Lung microvascular endothelial cell (primary cell): ENCODE measurements around the gene TSPAN4. TPM values are rescaled to one million over a fixed set of nuclear protein-coding genes. Genes with fewer than 3 reads are reported as not detected.

Source experiments
- DNase-seq, 2 donors: peaks; one replicate each; pipeline versions ENCODE4 v3.0.0 to v3.0.0-alpha.2; 2010; ENCODE audit warnings: low read depth in 2 of 2
- total RNA-seq: library from RNA; depleted of rRNA; stranded (reverse); fragments of >200 nt; gene quantifications from 2 replicates; pipeline ENCODE4 v1.2.1, GENCODE V29; 2014

TSPAN4 gene
- total RNA-seq, 1 donor from 2014 or later: 182 TPM

DNA sequence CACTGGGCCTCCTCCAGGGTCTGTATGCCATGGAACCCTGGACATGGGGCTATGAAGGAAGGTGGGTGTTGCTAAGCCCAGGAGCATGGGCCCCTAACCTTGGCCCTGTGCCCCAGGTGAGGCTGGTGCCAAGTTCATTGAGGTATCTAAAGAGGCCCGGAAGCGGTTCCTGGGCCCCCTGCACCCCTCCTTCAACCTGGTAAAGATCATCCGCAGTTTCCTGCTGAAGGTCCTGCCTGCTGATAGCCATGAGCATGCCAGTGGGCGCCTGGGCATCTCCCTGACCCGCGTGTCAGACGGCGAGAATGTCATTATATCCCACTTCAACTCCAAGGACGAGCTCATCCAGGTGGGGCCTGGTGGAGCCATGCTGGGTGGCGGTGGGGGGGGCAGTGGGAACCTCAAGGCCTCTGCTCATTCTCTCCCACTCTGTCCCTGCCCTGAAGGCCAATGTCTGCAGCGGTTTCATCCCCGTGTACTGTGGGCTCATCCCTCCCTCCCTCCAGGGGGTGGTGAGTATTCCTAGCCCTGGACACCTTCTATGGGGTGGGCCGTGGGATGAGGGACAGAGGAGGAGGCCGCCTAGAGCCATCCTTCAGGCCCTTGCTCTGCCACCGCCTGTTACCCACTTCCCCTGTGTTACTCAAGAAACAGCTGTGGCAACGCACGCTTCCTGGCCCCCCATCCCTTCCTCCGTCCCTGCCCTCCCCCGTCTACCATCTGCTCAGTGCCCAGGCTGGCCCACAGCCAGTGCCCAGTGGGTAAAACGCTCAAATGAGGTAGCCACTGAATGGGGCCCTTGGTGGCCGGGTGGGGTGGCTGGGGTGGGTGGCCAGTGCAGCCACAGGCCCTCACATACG, 20.9 kb upstream of the TSPAN4 start:
- DNase-seq: no peak

DNA sequence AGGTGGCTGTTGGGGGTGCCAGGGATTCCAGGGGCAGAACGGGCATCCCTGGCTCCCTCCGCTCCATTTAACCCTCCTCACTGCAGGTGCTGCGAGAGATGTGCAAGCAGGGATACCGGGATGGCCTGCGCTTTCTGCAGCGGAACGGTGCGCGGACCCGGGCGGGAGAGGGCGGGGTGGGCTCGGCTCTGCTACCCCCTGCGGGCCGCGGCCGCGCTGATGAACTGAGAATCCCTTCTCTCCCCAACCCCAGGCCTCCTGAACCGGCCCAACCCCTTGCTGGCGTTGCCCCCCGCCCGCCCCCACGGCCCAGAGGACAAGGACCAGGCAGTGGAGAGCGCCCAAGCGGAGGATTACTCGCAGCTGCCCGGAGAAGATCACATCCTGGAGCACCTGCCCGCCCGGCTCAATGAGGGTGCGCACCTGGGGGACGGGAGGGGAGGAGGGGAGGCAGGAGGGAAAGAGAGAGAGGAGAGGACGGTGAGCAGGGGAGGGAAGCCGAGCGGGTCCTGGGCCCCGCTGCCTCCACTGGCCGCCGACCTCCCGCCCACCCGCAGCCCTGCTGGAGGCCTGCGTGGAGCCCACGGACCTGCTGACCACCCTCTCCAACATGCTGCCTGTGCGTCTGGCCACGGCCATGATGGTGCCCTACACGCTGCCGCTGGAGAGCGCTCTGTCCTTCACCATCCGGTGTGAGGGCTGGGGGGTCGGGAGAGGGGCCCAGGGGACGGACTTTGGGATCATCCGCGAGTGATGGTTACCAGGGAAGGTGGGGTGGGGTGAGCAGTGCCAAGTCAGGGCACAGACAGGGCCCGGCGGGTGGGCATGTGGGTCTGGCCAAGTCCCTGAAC, 19.0 kb upstream of the TSPAN4 start:
- no peak for DNase-seq

DNA sequence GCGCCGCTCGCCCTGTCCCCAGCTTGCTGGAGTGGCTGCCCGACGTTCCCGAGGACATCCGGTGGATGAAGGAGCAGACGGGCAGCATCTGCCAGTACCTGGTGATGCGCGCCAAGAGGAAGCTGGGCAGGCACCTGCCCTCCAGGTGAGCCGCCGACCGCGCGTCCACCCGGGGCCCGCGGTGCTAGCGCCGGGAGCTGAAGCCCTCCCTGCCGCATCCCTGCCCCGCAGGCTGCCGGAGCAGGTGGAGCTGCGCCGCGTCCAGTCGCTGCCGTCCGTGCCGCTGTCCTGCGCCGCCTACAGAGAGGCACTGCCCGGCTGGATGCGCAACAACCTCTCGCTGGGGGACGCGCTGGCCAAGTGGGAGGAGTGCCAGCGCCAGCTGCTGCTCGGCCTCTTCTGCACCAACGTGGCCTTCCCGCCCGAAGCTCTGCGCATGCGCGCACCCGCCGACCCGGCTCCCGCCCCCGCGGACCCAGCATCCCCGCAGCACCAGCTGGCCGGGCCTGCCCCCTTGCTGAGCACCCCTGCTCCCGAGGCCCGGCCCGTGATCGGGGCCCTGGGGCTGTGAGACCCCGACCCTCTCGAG, 18.3 kb upstream of the TSPAN4 start:
- DNase-seq: no peak

DNA sequence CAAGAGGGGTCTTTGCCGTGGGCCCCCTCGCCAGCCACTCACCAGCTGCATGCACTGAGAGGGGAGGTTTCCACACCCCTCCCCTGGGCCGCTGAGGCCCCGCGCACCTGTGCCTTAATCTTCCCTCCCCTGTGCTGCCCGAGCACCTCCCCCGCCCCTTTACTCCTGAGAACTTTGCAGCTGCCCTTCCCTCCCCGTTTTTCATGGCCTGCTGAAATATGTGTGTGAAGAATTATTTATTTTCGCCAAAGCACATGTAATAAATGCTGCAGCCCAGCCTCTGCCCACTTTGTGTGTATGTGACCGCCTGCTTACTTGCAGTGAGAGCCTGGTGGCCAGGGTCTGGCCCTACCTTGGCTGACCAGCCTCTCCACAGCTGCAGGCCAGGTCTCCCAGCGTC, 17.7 kb upstream of the TSPAN4 start:
- DNase-seq: no peak

DNA sequence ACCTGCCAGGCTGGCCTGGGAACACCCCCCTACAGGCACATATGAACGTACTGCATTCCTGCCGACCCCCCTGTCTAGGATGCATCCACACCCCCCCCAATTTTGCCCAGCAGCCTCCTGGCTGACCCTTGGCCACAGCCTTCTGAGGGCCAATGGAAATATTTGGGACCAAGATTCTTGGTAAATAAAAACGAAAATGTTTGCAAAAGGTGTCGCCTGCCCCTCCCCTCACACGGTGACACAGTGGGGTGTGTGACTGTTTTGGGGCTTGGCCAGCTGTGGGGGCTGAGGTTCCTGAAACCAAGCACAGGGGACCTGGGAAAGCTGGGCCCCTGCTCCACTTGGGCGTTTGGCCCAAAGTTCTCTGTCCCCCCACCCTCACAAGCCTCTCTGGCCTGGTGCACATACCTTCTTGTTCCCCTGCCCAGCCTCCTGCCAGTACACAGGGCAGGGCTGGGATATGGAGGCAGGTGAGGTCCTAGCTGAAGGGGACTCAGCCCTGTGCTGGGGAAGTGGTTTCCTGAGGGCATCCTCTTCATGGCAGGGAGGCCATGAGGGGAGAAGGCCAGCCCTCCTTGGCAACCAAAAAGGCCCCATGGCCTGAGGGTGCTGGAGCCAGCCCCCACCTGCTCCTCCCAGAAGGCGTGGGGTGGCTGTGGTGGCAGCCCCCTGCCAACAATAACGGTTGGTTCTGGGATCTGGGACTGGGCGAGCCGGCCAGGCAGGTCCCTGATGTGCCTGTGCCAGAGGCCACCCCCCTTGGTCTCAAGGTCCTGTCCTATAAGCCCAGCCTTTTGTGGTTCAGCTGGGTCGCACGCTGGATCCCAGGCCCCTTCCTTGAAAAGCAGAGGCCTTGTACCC, 17.1 kb upstream of the TSPAN4 start:
- DNase-seq: no peak

DNA sequence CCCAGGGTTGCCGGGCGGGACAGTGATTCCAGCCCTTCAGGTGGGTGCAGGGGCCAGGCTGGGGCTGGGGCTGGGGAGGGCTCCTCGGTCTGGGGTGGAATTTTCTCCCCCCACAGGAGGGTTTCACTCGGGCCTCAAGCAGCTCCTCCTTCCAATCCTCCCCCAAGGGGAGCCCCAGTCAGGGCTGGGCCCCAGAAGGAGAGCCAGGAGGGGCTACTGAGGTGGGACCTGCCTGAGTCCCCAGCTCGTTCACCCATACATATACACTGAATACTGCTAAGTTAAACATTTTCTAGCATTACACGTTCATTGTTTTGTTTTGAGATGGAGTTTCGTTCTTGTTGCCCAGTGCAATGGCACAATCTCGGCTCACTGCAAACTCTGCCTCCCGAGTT, 16.4 kb upstream of the TSPAN4 start:
- DNase-seq: no peak

DNA sequence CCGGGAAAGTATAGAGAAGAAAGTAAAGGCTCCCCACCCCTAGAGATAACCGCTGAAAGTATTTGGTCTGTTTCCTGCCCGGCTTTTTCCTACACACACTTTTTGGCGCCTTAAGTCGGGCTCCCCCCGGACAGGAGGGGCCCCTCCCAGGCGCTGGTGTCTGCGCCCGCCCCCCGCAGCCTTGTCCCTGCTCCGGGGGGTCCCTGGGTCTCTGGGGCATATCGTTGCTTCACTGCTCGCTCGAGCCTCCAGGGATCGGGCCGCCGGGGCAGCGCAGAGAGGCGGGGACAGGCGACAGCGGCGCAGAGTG, 15.9 kb upstream of the TSPAN4 start:
- no peak for DNase-seq

DNA sequence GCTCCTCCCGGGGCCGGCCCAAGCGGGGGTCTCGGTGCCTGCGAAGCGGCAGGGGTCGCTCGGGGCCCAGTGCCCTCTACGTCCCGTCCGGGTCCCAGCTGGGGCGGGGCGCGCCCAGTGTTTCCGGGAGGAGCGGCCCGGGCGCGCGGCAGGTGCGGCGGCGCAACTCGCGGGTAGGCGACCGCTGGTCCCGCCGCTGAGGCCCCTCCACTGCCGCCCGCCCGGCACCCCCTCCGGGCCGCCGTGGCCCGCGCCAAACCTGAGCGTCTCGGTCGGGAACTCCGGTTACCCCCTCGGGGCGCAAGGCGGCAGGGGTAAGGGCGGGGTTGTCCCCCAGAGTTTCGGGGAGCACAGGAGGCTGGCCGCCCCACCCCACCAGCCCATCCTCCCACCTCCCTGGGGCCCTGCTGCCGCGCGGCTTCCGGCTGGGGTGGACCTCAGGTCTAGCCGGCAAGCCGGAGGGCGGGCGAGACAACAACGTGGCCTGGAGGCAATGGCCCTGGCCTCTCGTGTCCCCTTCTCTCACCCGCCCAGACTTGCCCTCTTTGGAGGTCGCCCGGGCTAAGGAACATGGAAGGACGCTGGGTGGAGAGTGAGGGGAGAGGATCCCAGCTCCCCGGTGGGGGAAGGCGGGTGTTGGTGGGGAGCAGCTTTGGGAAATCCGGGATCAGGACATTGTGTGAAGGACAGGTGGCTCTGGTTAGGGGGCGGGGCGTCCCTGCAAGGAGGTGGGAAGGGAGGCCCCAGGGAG, 15.3 kb upstream of the TSPAN4 start:
- no peak for DNase-seq

DNA sequence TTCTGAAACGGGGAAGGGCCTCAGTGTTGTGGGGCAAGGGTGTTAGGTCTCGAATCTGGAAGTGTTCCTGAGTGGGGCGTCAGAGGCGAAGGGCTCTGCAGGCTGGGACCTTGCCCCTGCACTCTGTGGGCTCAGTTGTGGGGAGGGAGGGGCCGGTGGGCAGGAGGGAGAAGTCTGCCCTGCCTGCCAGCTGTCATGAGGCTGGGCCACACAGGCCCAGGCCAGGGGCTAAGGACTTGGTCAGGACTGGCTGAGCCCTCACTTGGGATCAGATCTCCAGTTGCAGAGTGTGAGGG, 14.8 kb upstream of the TSPAN4 start, which contains the start of gene CRACR2B:
CRACR2B (plus strand) TSS at position 23 of the 296 bp plus-strand sequence. CDS start 689 bp downstream, outside the sequence.
- DNase-seq: no peak

DNA sequence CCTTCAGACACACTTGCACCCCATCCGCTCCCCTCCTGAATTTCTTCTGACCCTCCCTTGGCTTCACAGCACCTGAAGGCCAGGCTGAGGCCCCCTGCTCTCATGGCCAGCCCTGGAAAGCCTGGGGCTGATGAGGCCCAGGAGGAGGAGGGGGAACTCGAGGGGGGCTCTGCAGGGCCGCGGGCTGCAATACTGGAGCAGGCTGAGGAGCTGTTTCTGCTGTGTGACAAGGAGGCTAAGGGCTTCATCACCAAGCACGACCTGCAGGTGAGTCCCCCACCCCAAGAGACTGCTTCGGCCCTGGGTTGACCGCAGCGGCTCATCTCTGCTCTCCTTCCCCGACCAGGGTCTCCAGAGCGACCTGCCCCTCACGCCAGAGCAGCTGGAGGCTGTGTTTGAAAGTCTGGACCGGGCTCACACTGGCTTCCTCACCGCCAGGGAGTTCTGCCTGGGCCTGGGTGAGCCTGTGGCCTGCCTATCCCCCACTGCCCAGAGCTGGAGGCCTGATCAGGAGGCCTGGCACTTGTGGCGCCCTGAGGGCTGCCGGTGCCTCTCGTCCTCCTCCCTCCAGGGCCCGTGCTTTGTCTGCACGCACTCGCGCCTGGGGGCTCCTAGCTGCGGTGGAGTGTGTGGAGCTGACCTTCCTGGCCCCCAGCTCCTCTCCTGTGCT, 14.0 kb upstream of the TSPAN4 start:
- DNase-seq: no peak

DNA sequence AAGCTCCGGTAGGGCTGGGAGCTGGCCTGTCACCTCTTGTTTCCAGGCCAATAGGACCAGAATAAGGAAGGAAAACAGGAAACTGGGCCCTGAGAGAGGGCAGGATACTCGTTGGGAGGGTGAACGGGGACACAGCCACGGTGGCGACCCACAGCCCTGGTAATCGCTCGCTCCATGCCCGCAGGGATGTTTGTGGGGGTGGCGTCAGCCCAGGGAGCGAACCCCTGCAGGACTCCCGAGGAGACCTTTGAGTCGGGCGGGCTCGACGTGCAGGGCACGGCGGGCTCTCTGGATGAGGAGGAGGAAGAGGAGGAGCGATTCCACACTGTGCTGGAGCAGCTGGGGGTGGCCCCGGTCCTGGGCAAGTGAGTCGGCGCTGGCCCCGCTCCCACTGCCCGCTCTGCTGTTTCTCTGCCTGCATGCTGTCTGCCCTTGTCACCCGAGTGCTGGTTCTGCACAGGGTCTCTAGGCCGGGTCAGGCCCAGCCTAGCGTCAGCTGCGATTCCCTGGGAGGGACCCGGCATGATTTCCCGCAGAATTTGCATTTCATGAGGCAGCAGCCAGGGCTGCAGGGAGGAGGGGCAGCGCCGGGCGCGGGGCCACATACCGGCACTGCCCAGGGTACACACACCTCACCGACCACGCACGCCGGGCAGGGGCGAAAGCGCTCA, 13.3 kb upstream of the TSPAN4 start:
- peak; percentile 72 to 98 for DNase-seq

DNA sequence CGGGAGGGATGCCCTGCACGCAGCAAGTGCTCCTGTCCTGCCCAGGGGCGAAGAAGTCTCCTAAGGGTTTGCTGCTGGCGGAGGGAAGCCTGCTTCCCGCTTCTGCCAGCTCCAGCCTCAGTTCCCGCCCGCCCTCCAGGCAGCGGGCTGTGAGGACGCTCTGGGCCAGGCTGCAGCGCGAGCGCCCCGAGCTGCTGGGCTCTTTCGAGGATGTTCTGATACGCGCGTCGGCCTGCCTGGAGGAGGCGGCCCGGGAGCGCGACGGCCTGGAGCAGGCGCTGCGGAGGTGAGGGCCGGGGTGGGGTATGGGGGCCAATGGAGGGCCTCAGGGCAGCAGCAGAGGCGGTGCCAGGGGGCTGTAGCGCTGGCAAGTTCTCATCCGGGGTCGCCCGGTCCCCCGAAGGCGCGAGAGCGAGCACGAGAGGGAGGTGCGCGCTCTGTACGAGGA, 12.8 kb upstream of the TSPAN4 start:
- DNase-seq: peak in 1 of 2 donors; percentile 48

DNA sequence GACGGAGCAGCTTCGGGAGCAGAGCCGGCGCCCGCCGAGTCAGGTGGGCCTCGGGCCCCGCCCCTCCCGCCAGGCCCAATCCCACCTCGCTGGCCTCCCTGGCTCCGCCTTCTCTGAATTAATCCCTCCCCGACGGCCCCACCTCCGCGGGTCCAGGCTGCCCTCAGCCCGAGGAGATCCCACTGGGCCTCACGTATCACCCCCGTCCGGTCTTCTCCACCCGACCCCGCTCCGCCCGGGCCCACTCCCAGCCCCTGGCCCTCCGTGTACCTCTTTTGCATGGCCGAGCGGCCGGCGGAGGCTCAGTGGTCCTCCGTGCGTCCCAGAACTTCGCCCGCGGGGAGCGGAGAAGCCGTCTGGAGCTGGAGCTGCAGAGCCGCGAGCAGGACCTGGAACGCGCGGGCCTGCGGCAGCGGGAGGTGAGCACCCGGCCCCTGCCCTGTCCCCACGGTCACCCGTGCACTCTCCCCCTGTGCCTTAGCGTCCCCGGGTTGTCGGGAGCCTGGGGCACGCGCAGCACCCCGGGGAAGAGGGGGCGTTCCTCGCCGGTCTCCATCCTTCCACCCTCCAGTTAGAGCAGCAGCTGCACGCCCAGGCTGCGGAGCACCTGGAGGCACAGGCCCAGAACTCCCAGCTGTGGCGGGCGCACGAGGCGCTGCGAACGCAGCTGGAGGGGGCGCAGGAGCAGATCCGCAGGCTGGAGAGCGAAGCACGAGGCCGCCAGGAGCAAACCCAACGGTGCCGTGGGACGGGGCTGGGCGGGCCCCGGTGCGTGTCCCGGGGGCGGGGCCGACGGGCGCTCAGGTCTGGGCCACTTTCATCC, 12.1 kb upstream of the TSPAN4 start:
- DNase-seq: peak; percentile 73 to 90

DNA sequence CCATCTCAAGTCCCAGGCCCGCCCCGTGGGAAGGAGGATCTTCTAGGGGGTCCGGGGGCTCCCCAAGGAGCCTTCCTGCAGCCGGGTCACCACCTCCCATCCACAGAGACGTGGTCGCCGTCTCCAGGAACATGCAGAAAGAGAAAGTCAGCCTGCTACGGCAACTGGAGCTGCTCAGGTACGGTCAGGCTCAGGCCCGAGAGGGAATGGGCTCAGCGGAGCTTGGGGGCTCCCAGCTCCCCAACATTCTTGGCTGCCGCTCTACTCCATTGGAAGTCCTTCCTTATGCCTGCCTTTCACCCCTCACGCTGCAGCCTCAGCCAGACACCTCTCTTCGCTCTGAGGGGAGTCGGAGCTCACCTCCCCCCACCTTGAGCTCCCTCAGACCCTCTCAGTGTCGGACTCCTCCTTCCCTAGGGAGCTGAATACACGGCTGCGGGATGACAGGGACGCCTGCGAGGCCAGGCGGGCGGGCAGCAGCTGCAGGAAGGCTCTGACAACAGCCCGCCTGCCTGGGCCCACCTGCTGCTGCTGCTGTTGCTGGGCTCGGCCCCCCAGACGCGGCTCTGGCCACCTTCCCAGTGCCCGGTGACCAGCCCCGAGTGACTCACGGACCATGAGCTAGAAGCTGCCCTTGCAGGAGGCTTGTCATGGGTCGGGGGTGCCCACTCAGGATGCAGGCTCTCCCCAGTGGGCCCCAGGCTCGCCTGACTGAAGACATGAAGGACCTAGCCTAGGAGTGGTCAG, 11.4 kb upstream of the TSPAN4 start:
- DNase-seq: peak in 1 of 2 donors; percentile 60

DNA sequence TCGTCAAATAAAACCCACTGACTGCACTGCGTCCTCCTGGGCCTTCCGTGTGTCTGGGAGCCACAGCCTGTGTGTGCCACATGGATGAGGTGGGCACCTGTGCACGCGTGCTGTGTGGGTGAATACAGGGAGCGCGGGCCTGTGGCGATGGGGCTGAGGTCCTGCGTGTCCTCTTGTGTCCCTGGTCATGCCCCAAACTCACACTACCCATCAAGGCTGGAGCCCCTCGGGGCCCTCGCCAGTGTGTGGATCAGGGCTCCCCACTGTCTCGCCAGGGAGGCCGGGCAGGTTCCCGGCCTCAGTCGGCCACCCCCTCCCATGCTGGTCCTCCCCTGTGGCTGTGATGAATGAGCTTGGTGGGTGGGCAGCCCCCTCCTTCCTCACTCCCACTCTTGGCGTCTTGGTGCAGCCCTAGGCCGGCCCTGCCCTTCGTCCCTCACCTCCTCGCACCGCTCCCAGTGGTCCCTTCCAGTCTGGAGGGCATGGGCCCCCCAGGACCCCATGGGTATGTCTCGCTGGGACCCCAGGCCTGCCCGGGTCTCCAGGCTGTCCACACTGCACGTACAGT, 10.6 kb upstream of the TSPAN4 start:
- no peak for DNase-seq

DNA sequence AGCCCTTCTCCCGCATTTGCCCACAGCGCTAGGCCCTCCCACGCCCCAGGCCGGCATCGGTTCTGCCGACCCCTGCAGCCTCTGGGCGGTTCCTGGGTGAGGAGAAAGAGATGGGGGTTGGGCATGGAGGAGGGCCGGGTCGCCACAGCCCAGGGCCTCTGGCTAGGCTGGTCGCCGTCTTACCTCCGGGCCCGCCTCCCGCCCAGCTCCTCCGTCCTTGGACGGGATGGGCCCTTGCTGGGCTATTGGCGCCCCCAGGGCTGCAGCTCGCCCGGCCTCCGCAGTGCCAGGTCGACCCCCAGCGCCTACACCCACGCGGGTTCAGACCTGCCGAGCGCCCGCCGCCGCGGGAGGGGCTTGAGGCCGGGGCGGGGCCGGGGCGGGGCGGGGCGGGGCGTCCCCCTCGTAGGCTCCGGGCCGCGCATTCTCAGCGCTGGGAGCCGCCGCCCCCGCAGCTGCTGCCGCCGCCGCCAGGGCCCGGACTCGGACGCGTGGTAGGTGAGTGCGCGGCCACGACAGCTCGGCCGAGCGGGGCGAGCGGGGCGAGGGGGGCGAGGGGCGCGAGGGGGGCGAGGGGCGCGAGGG, 10.0 kb upstream of the TSPAN4 start, which contains the start of gene CD151:
CD151 (plus strand) TSS at position 424 of the 585 bp plus-strand sequence. CDS start 3,118 bp downstream, outside the sequence.
- peak; percentile 68 to 72 for DNase-seq
